HUES64 (cell line): ENCODE data around the gene COBL.

Experiments used
- H3K27ac ChIP-seq: 2 replicates; pipeline ENCODE4 v1.7.0; 2013; ENCODE audit warnings: low read depth, low read length, inconsistent platforms
- H3K27me3 ChIP-seq: 2 replicates; pipeline ENCODE4 v1.6.1; 2013; ENCODE audit warnings: mild to moderate bottlenecking, low read length; ENCODE audit not compliant: insufficient read depth
- H3K36me3 ChIP-seq: 2 replicates; pipeline ENCODE4 v1.6.1; 2013; ENCODE audit warnings: mild to moderate bottlenecking, low read length; ENCODE audit not compliant: insufficient read depth
- H3K4me1 ChIP-seq: 2 replicates; pipeline ENCODE4 v1.6.1; 2013; ENCODE audit warnings: mild to moderate bottlenecking, low read length, moderate library complexity; ENCODE audit not compliant: insufficient read depth
- H3K4me3 ChIP-seq: 2 replicates; pipeline ENCODE4 v1.5.1; 2013; ENCODE audit warnings: mild to moderate bottlenecking, low read length, moderate library complexity
- H3K9ac ChIP-seq: 2 replicates; pipeline ENCODE4 v1.6.1; 2013; ENCODE audit warnings: mild to moderate bottlenecking, low read depth, low read length
- H3K9me3 ChIP-seq: 2 replicates; pipeline ENCODE4 v1.6.1; 2013; ENCODE audit warnings: low read depth, low read length; ENCODE audit not compliant: insufficient read depth
- WGBS: fragments of 150-250, 120-280 bp; methylation state at CpG from one replicate; pipeline ENCODE4 v1.1.7; 2013; ENCODE audit warnings: missing lambda C conversion rate; 5-methylcytosine and 5-hydroxymethylcytosine counted together

COBL gene

GRCh38 chr7:51103718-51104117 lies 212.9 kb downstream of the COBL start:
- no peaks in the 10 kb centered on the region for H3K27me3 ChIP-seq
- peaks cover 3% of the 10 kb centered on the region; the same call in 1 of the 2 replicates for H3K9me3 ChIP-seq
- no peak overlapping the region for H3K9ac ChIP-seq
- H3K27ac ChIP-seq: no peak overlapping the region
- 0 out of 2 replicates have a peak, but pooled peaks cover 2% of the 10 kb centered on the region for H3K36me3 ChIP-seq
- no peaks in the 10 kb centered on the region for H3K4me1 ChIP-seq
- no peak overlapping the region for H3K4me3 ChIP-seq
- WGBS: 92% methylated on average over 5 of the region's 5 CpGs

- Histone ChIP-seq H3K9me3 (peaks cover 11% of the 10 kb centered on the region), H3K4me3 (no peak overlapping the region), H3K4me1 (no peaks in the 10 kb centered on the region), H3K9ac (no peak overlapping the region), H3K27me3 (no peaks in the 10 kb centered on the region), H3K36me3 (peaks cover 7% of the 10 kb centered on the region; the same call in 1 of the 2 replicates), H3K27ac (no peak overlapping the region)
- WGBS: 89% methylated on average over 2 of the region's 2 CpGs
These were observed 213.8 kb downstream of the COBL start for GRCh38 chr7:51102828-51103227.

GRCh38 chr7:51101111-51101757 lies 215.4 kb downstream of the COBL start:
- H3K36me3 ChIP-seq: peaks cover 7% of the 10 kb centered on the region; the same call in 1 of the 2 replicates
- no CpG with 5 or more reads among the region's 1 CpG for WGBS
- no peak overlapping the region for H3K27ac ChIP-seq
- H3K9ac ChIP-seq: no peak overlapping the region
- no peaks in the 10 kb centered on the region for H3K4me1 ChIP-seq
- H3K27me3 ChIP-seq: no peaks in the 10 kb centered on the region
- peaks cover 11% of the 10 kb centered on the region for H3K9me3 ChIP-seq
- H3K4me3 ChIP-seq: no peak overlapping the region

- Histone ChIP-seq H3K9me3 (no peaks in the 10 kb centered on the region; the same call in 1 of the 2 replicates), H3K27ac (peak overlapping the region; percentile 17), H3K4me1 (peaks cover 17% of the 10 kb centered on the region; the same call in 1 of the 2 replicates), H3K36me3 (no peaks in the 10 kb centered on the region), H3K4me3 (no peak overlapping the region), H3K27me3 (no peaks in the 10 kb centered on the region), H3K9ac (no peak overlapping the region)
- WGBS: 77% methylated on average over 2 of the region's 2 CpGs
These were observed 226.2 kb downstream of the COBL start for GRCh38 chr7:51090411-51090810.

- WGBS: 95% methylated on average over 12 of the region's 12 CpGs
- Histone ChIP-seq H3K9me3 (no peaks in the 10 kb centered on the region), H3K27me3 (no peaks in the 10 kb centered on the region), H3K4me1 (peaks cover 22% of the 10 kb centered on the region), H3K36me3 (no peaks in the 10 kb centered on the region), H3K4me3 (no peak overlapping the region), H3K27ac (no peak overlapping the region), H3K9ac (no peak overlapping the region)
These were observed 231.4 kb downstream of the COBL start for GRCh38 chr7:51085034-51085692.

- WGBS: 95% methylated on average over 8 of the region's 8 CpGs
These were observed 232.5 kb downstream of the COBL start for GRCh38 chr7:51084121-51084520.

GRCh38 chr7:51082940-51083533 lies 233.6 kb downstream of the COBL start:
- Histone ChIP-seq H3K4me1 (peaks cover 13% of the 10 kb centered on the region), H3K36me3 (no peaks in the 10 kb centered on the region), H3K27me3 (no peaks in the 10 kb centered on the region), H3K9ac (no peak overlapping the region), H3K4me3 (no peak overlapping the region), H3K9me3 (no peaks in the 10 kb centered on the region), H3K27ac (no peak overlapping the region)
- WGBS: 94% methylated on average over 14 of the region's 14 CpGs

More at GRCh38 chr7:51084121-51084520, 232.5 kb downstream of the COBL start:
- no peaks in the 10 kb centered on the region for H3K27me3 ChIP-seq
- H3K4me1 ChIP-seq: peaks cover 20% of the 10 kb centered on the region
- H3K9me3 ChIP-seq: no peaks in the 10 kb centered on the region
- H3K4me3 ChIP-seq: no peak overlapping the region
- no peaks in the 10 kb centered on the region for H3K36me3 ChIP-seq
- H3K9ac ChIP-seq: no peak overlapping the region
- H3K27ac ChIP-seq: no peak overlapping the region

- H3K9ac ChIP-seq: no peak overlapping the region
- no peaks in the 10 kb centered on the region for H3K9me3 ChIP-seq
- H3K4me1 ChIP-seq: peaks cover 13% of the 10 kb centered on the region
- H3K36me3 ChIP-seq: no peaks in the 10 kb centered on the region
- 86% methylated on average over 19 of the region's 19 CpGs for WGBS
- no peaks in the 10 kb centered on the region for H3K27me3 ChIP-seq
- H3K27ac ChIP-seq: no peak overlapping the region
- no peak overlapping the region for H3K4me3 ChIP-seq
These were observed 234.3 kb downstream of the COBL start for GRCh38 chr7:51082096-51082840.

- Histone ChIP-seq H3K9me3 (no peaks in the 10 kb centered on the region), H3K27ac (no peak overlapping the region; the same call in 1 of the 2 replicates), H3K4me3 (no peak overlapping the region), H3K4me1 (peaks cover 13% of the 10 kb centered on the region), H3K27me3 (no peaks in the 10 kb centered on the region), H3K36me3 (no peaks in the 10 kb centered on the region), H3K9ac (no peak overlapping the region)
- 80% methylated on average over 11 of the region's 11 CpGs for WGBS
These were observed 235.2 kb downstream of the COBL start for GRCh38 chr7:51081270-51081890.

- no peak overlapping the region for H3K4me3 ChIP-seq
- H3K9ac ChIP-seq: peak overlapping the region; percentile 37
- peak overlapping the region; percentile 89 for H3K27ac ChIP-seq
- 22% methylated on average over 11 of the region's 12 CpGs for WGBS
- H3K36me3 ChIP-seq: no peaks in the 10 kb centered on the region
- H3K4me1 ChIP-seq: peaks cover 13% of the 10 kb centered on the region
- H3K27me3 ChIP-seq: no peaks in the 10 kb centered on the region
- H3K9me3 ChIP-seq: no peaks in the 10 kb centered on the region
These were observed 235.9 kb downstream of the COBL start for GRCh38 chr7:51080622-51081269.
